ENCODE results near the gene XRCC1. TPM values are rescaled to one million over a fixed set of nuclear protein-coding genes. Genes with fewer than 3 reads are reported as not detected.

XRCC1 gene
- total and polyA plus RNA-seq, 2 experiments from 2014 or later = 26.7 to 28.0 TPM

DNA sequence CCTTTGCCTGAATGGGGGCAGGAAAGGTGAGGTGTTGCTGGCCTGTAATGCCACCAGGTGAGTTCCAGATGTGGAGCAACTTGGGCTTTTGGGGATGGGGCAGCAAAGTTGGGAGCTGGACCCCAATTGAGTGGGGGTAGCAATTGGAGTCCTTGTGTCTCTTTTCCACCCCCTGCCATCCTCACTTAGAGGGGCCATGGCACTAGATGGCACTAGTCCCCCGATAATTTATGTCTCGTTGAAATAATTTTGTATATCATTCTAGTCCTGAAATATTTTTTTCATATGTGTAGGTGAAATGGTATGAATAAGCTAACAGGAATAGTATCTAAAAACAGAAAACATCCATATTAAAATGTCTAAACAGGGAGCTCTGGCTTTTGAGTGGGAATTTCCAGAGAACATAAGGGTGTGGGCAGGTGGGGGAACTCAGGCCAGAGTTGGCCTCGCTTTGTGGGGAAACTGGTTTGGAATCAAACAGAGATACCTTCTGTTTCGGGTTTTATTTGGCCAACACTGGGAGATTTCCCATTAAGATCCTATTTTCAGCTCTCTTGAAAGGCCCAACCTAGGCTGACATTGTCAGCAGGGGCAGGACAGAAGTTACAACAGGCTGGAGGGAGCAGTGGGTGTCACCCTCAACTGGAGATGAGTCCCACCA is 24.4 kb upstream of the XRCC1 start:
- in situ Hi-C loops (cut with MboI) = no loop called here
- H3K79me2 ChIP-seq (ENCODE audit: insufficient read depth) = peaks cover 46% of the 10 kb centered on the region
- no peak overlapping the region for H3K4me2 ChIP-seq (ENCODE audit: unreplicated experiment)
- peaks cover 4% of the 10 kb centered on the region; the same call in 1 of the 2 replicates for H3K36me3 ChIP-seq (ENCODE audit: low read depth)
- H3K4me3 ChIP-seq = no peak overlapping the region
- no peak overlapping the region for H3K27ac ChIP-seq
- DNase-seq = no peak
- H3K9me2 ChIP-seq (ENCODE audit: insufficient read depth) = no peaks in the 10 kb centered on the region
- H4K20me1 ChIP-seq (ENCODE audit: insufficient read depth) = no peaks in the 10 kb centered on the region
- no peak overlapping the region for H3K9ac ChIP-seq
- no peak for TF ChIP-seq EZH2phosphoT487 (IDR thresholded peaks at IDR 0.05; ENCODE audit: insufficient read depth, low read depth)
- no peak for TF ChIP-seq EZH2 (IDR thresholded peaks at IDR 0.05; ENCODE audit: insufficient read depth, poor library complexity, severe bottlenecking)
- peaks cover 13% of the 10 kb centered on the region for H3K4me1 ChIP-seq (ENCODE audit: insufficient read depth)
- H3F3A ChIP-seq (ENCODE audit: insufficient read depth) = peaks cover 4% of the 10 kb centered on the region; the same call in 1 of the 2 replicates
- H2AFZ ChIP-seq = no peak overlapping the region
- H3K9me3 ChIP-seq (ENCODE audit: low read depth) = no peaks in the 10 kb centered on the region
- H3K27me3 ChIP-seq (replicated peaks; ENCODE audit: insufficient read depth) = no peaks in the 10 kb centered on the region
- 80 to 82% methylated on average over 4 of the region's 4 CpGs for WGBS, 2 experiments (ENCODE audit: low coverage in 1 of 2, low lambda C conversion rate in 2 of 2, missing lambda C conversion rate in 2 of 2)

DNA sequence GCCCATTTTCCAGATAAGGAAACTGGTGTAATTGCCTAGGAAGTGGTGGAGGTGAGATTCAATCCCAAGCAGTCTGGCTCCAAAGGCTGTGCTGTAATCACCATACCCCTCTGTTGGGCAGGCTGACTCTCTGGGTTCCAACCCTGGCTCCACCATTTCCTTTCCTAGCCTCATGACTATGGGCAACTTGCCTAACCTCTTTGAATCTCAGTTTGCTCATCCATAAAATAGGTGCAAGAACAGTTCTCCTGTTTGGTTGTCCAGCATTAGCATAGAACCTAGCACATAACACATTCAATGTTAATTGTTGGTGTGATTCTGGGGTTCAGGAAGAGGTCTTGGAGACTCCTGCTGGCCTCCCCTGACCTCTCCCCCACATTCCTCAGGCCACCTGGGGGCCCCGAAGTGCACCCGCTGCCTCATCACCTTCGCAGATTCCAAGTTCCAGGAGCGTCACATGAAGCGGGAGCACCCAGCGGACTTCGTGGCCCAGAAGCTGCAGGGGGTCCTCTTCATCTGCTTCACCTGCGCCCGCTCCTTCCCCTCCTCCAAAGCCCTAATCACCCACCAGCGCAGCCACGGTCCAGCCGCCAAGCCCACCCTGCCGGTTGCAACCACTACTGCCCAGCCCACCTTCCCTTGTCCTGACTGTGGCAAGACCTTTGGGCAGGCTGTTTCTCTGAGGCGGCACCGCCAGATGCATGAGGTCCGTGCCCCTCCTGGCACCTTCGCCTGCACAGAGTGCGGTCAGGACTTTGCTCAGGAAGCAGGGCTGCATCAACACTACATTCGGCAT is 23.3 kb upstream of the XRCC1 start:
- no peaks in the 10 kb centered on the region for H3K9me2 ChIP-seq (ENCODE audit: insufficient read depth)
- 89 to 93% methylated on average over 19 of the region's 19 CpGs for WGBS, 2 experiments (ENCODE audit: low coverage in 1 of 2, low lambda C conversion rate in 2 of 2, missing lambda C conversion rate in 2 of 2)
- H3K4me2 ChIP-seq (ENCODE audit: unreplicated experiment) = peak overlapping the region; percentile 91
- peaks cover 4% of the 10 kb centered on the region; the same call in 1 of the 2 replicates for H3K36me3 ChIP-seq (ENCODE audit: low read depth)
- no peak overlapping the region for H3K27ac ChIP-seq
- TF ChIP-seq EZH2phosphoT487 (IDR thresholded peaks at IDR 0.05; ENCODE audit: insufficient read depth, low read depth) (no peak), EZH2 (IDR thresholded peaks at IDR 0.05; ENCODE audit: insufficient read depth, poor library complexity, severe bottlenecking) (no peak)
- H3K4me3 ChIP-seq = 0 out of 2 replicates have a peak overlapping the region, but pooled peaks have one; percentile 96
- H3K4me1 ChIP-seq (ENCODE audit: insufficient read depth) = peaks cover 21% of the 10 kb centered on the region
- no peaks in the 10 kb centered on the region for H4K20me1 ChIP-seq (ENCODE audit: insufficient read depth)
- H3F3A ChIP-seq (ENCODE audit: insufficient read depth) = peaks cover 4% of the 10 kb centered on the region; the same call in 1 of the 2 replicates
- H3K27me3 ChIP-seq (replicated peaks; ENCODE audit: insufficient read depth) = no peaks in the 10 kb centered on the region
- no peak overlapping the region for H2AFZ ChIP-seq
- no peak for DNase-seq
- in situ Hi-C loops (cut with MboI) = no loop called here
- no peaks in the 10 kb centered on the region for H3K9me3 ChIP-seq (ENCODE audit: low read depth)
- H3K79me2 ChIP-seq (ENCODE audit: insufficient read depth) = peaks cover 58% of the 10 kb centered on the region
- peak overlapping the region; percentile 97 for H3K9ac ChIP-seq

DNA sequence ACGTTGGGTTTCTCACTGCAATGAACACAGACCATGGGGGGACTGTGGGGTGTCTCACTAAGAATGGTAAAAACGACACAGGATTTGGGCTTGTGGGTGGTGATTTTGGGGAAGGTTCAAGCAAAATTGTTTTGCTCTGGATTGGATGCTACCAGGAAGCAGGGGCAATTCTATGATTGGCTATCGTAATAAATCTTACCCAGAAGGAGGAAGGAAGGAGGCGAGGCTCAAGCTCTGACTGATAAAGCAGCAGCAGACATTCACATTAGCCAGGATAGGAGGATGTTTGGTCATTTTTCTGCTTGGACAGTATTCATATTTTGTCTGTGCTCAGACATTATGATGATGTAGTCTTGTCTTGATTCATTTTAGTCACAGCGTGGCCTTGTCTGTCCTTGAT is 22.5 kb upstream of the XRCC1 start:
- TF ChIP-seq EZH2 (IDR thresholded peaks at IDR 0.05; ENCODE audit: insufficient read depth, poor library complexity, severe bottlenecking) = no peak
- no peak for TF ChIP-seq EZH2phosphoT487 (IDR thresholded peaks at IDR 0.05; ENCODE audit: insufficient read depth, low read depth)
- Histone ChIP-seq H3K9me2 (ENCODE audit: insufficient read depth) (no peaks in the 10 kb centered on the region), H3K27ac (peak overlapping the region; percentile 98; the same call in 1 of the 2 replicates), H3F3A (ENCODE audit: insufficient read depth) (peaks cover 4% of the 10 kb centered on the region; the same call in 1 of the 2 replicates), H3K9ac (peak overlapping the region; percentile 97), H3K9me3 (ENCODE audit: low read depth) (no peaks in the 10 kb centered on the region), H3K79me2 (ENCODE audit: insufficient read depth) (peaks cover 65% of the 10 kb centered on the region), H4K20me1 (ENCODE audit: insufficient read depth) (no peaks in the 10 kb centered on the region), H3K4me2 (ENCODE audit: unreplicated experiment) (peak overlapping the region; percentile 91), H3K27me3 (replicated peaks; ENCODE audit: insufficient read depth) (no peaks in the 10 kb centered on the region), H2AFZ (no peak overlapping the region), H3K4me3 (peak overlapping the region; percentile 96), H3K36me3 (ENCODE audit: low read depth) (peaks cover 4% of the 10 kb centered on the region; the same call in 1 of the 2 replicates), H3K4me1 (ENCODE audit: insufficient read depth) (peaks cover 22% of the 10 kb centered on the region)
- peak; percentile 22 for DNase-seq
- 56% methylated on average over 5 of the region's 5 CpGs for WGBS, 2 experiments (ENCODE audit: low coverage in 1 of 2, low lambda C conversion rate in 2 of 2, missing lambda C conversion rate in 2 of 2)
- in situ Hi-C loops (cut with MboI) = no loop called here

DNA sequence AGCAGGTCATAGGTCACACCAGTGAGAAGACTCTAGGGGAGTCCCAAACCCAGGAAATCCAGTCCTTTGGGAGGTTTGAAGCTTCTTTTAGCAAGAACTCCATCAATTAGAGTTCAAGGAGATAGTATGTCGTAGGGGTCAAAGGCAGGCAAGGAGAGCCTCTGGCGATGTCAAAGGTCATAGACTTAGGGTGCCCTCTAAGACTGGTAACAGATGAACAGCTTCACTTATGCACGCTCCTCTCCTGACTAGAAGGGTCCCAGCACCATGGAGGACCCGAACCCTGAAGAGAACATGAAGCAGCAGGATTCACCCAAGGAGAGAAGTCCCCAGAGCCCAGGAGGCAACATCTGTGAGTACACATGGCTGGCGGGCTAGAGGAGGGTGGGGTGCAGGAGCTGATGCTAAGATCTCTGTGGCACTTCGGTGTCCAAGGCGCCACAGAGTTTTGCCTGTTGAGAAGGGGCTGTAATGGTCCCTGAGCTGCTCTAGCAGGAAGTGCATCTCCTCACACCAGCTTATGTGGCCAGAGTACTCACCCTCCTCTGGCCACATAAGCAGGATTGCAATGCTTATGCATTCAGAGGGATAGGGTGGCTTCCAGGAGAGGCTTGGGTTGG is 21.6 kb upstream of the XRCC1 start:
- no peaks in the 10 kb centered on the region for H3K9me2 ChIP-seq (ENCODE audit: insufficient read depth)
- 20 to 25% methylated on average over 7 of the region's 7 CpGs for WGBS, 2 experiments (ENCODE audit: low coverage in 1 of 2, low lambda C conversion rate in 2 of 2, missing lambda C conversion rate in 2 of 2)
- in situ Hi-C loops (cut with MboI) = no loop called here
- H3K27ac ChIP-seq = peak overlapping the region; percentile 98
- peak overlapping the region; percentile 91 for H3K4me2 ChIP-seq (ENCODE audit: unreplicated experiment)
- no peaks in the 10 kb centered on the region for H3K27me3 ChIP-seq (replicated peaks; ENCODE audit: insufficient read depth)
- peaks cover 4% of the 10 kb centered on the region; the same call in 1 of the 2 replicates for H3K36me3 ChIP-seq (ENCODE audit: low read depth)
- H3K4me1 ChIP-seq (ENCODE audit: insufficient read depth) = peaks cover 22% of the 10 kb centered on the region
- peaks cover 4% of the 10 kb centered on the region; the same call in 1 of the 2 replicates for H3F3A ChIP-seq (ENCODE audit: insufficient read depth)
- peak overlapping the region; percentile 97 for H3K9ac ChIP-seq
- H4K20me1 ChIP-seq (ENCODE audit: insufficient read depth) = no peaks in the 10 kb centered on the region
- H3K4me3 ChIP-seq = peak overlapping the region; percentile 96
- H3K79me2 ChIP-seq (ENCODE audit: insufficient read depth) = peaks cover 71% of the 10 kb centered on the region
- DNase-seq = peak; percentile 51
- peak overlapping the region; percentile 87 for H2AFZ ChIP-seq
- TF ChIP-seq EZH2 (IDR thresholded peaks at IDR 0.05; ENCODE audit: insufficient read depth, poor library complexity, severe bottlenecking) (no peak), EZH2phosphoT487 (IDR thresholded peaks at IDR 0.05; ENCODE audit: insufficient read depth, low read depth) (no peak)
- H3K9me3 ChIP-seq (ENCODE audit: low read depth) = no peaks in the 10 kb centered on the region
